HG03039 (cell line): ENCODE measurements around the gene OR10T2.
"Not testable (repeated sequence)": the region's sequence is repeated elsewhere in the genome, so short reads cannot be mapped to it uniquely, and the experiment has no call there.

Experiments
- ATAC-seq: cut with Tn5 transposase; IDR thresholded peaks from one replicate; pipeline ENCODE4 v1.9.1; 2021; ENCODE audit warnings: mild to moderate bottlenecking, moderate library complexity; ENCODE audit not compliant: unreplicated experiment

OR10T2 gene

DNA sequence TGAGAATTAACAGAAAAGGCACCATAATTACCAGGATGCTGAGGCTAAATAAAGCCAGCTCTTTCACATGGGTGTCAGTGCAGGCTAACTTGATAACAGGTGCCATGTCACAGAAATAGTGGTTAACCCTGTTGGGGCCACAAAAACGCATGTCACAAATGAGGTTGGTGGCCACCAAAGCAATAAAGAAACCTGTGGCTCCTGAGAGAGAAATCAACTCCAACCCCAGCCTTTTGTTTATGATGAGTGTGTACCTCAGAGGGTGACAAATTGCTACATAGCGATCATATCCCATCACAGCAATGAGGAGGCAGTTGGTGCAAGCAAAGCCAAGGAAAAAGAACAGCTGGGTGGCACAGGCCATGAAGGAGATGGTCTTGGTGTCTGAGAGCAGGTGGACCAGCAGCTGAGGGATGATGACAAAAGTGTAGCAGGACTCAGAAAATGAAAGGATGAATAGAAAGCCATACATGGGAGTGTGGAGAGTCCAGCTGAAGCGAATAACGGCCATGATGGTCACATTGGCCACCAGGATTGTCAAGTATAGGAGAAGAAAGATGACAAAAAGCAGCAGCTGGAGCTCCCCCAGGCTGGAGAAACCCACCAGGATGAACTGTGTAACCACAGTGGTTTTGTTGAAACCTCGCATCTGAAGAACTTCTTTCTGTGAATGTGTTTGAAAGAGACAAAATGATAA lies at the start of gene OR10T2:
OR10T2 (minus strand) TSS at position 649 of the 697 bp plus-strand sequence; CDS start at position 649, 0 bp downstream.
- ATAC-seq = no peak

GRCh38 chr1:158445376-158445775 lies 46.1 kb upstream of the OR10T2 start:
- ATAC-seq = no peak

DNA sequence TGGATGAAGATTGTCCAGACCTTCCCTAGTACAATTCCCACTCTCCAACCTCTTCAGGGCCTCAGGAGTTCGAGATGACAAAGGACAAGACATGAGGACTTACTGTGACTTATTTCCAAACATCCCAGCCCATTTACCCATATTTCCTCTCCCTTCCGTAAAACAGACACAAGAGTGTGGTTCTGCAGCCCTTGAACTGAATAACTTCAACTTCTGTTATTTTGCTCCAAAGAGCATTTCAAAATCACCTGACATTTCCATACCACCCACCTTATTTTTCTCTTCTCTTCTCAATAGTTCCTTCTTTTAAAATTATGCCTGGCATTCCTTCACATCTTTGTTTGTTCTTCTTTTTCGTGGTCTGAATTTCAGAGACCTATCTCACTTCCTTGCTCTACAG lies 35.5 kb upstream of the OR10T2 start:
- ATAC-seq = no peak

DNA sequence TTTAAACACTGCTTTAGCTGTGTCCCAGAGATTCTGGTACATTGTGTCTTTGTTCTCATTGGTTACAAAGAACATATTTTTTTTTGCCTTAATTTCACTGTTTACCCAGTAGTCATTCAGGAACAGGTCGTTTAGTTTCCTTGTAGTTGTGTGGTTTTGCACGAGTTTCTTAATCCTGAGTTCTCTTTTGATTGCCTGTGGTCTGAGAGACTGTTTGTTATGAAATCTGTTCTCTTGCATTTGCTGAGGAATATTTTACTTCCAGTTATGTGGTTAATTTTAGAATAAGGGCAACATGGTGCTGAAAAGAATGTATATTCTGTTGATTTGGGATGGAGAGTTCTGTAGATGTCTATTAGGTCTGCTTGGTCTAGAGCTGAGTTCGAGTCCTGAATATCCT lies 30.9 kb upstream of the OR10T2 start:
- ATAC-seq = not testable (repeated sequence)

DNA sequence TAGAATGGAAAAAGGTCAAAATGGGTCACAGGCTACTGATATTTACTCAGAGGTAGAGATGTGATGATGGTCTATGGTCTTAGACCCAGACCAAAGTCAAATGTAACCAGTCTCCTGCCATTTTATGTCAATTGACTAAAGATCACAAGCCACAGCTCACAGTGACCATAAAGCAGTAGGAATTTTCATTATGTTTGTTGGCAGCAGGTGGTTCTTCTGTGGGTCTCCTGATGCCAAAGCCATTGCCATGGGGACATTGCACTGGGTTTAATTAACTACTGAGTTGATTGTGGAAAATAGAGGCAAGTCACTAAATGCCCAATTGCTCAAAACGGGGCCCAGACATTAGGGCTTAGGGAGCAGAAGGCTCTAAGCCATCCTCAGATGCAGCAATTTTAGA lies 26.9 kb upstream of the OR10T2 start, which contains the start of gene OR10K2:
OR10K2 (minus strand) TSS at position 101 of the 400 bp plus-strand sequence. CDS start 5,371 bp downstream, outside the sequence.
- ATAC-seq = no peak

- no peak for ATAC-seq
Observed at GRCh38 chr1:158425027-158425426, 25.8 kb upstream of the OR10T2 start.

DNA sequence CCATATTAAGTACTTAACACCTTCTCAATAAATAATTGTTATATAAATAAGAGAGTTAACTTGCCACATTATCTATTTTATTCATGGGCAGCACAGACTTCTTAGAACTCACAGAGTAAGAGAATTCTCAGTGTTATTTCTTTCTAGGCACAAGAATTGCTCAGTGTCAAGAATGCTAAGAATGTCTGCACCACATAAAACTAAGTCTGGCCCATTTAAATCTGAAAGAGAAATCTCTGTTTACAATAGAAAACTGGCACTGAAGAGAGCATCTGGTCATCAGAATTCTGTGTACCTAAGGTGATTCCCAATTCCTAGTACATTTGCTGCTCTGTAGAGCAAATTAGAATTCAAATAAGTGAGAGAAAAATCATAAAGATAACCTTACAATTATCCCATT lies 22.9 kb upstream of the OR10T2 start:
- ATAC-seq = no peak

- ATAC-seq = no peak
Observed at GRCh38 chr1:158417586-158417985, 18.3 kb upstream of the OR10T2 start.

- ATAC-seq = no peak
Observed at GRCh38 chr1:158414651-158415345, 15.5 kb upstream of the OR10T2 start.

- no peak for ATAC-seq
Observed at GRCh38 chr1:158407092-158407491, 7.8 kb upstream of the OR10T2 start.

DNA sequence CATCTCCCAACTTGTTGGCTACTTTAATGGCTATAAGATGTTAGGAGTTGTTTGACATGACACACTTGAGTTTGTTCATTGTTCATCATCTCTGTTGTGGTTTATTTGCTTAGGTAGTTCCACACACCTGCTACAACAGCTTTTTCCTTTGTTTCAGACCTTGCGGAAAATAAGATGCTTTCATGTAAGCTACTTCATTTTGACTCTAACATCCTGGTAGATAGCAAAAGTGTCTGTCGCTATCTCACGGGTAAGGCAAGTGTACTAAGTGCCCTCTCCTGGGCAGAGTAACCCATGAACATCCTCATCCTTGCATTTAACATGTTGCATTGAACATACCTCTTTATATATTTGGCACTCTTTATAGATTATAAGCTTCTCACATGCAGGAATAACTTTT lies 1.6 kb upstream of the OR10T2 start:
- no peak for ATAC-seq

DNA sequence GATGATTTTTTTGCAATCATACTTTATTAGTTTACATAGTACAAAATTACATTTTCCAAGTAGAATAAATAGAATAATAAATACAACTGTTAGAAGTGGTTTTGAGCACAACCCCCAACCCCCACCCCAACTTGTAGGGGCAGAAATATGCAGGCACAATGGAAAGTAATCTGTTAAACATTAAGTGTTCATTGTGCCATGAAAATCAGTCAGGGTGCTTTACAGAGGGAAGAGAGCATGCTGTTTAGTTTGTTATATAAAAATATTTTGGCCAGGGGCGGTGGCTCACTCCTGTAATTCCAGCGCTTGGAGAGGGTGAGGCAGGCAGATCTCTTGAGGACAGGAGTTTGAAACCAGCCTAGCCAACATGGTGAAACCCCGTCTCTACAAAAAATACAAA lies 2.6 kb downstream of the OR10T2 start:
- no peak for ATAC-seq

GRCh38 chr1:158393476-158393875 lies 5.8 kb downstream of the OR10T2 start:
- ATAC-seq = no peak

GRCh38 chr1:158391099-158391498 lies 8.2 kb downstream of the OR10T2 start:
- ATAC-seq = no peak

- ATAC-seq = no peak
Observed at GRCh38 chr1:158390331-158390730, 8.9 kb downstream of the OR10T2 start.

DNA sequence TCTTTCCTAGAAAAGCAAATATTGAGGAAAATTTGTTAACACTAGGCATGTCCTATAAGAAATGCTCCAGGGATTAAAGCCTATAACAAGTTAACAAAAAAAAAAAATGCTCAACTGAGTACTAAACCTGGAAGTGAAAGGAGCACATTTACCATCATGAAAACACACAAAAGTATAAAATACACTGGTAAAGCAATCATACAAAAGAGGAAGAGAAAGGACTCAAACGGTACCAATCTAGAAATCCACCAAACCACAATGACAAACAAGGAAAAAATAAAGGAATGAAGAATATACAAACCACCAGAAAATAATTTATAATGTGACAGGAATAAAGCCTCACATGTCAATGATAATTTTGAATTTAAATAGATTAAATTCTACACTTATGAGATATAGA lies 24.4 kb downstream of the OR10T2 start:
- no peak for ATAC-seq

GRCh38 chr1:158374101-158374500 lies 25.2 kb downstream of the OR10T2 start:
- ATAC-seq = not testable (repeated sequence)

GRCh38 chr1:158371188-158371953 lies 27.9 kb downstream of the OR10T2 start:
- ATAC-seq = peak; percentile 98

DNA sequence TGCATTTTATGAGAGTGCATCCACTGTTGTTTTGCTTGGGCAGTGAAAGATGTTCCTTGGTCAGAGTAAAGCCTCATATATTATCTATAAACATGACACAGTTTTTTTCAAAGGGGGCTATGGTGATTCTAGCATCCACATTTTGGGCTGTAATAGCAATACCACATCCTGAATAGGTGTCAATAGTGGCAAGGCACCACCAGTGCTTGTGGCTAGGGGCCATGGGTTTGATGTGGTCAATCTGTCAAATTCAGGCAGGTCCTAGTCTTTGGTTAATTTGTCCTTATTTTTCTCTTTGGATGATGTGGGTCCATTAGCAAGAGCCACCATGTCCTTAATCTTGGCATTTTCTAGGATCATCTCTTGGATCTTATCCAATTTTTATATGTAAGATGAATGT lies 32.5 kb downstream of the OR10T2 start:
- ATAC-seq = no peak

GRCh38 chr1:158362941-158363340 lies 36.3 kb downstream of the OR10T2 start:
- no peak for ATAC-seq

- no peak for ATAC-seq
Observed at GRCh38 chr1:158362482-158362881, 36.8 kb downstream of the OR10T2 start.

DNA sequence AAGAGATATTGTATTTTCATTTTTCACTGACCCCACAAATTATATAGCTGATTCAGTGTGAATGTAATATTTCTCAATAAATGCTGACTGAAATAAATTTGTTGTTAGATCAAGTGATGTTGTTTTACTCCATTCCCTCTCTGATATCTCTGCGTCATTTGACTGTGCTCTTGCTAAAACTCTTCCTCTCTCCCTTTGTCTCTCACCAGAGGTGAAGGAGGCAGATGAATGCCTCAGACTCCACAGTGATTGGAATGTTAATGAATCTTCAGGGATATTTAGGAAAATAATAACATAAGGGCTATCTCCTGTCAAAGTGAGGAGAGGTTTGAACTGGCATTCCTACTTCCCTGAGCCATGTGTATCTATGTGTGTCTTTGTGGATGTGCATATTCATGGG lies 41.8 kb downstream of the OR10T2 start:
- ATAC-seq = no peak
